ENCODE data around the gene PITX2. TPM values are rescaled to one million over a fixed set of nuclear protein-coding genes. Genes with fewer than 3 reads are reported as not detected.

The PITX2 gene
- polyA plus RNA-seq, 4 donors: 0.22 to 3.0 (median 2.1) TPM

- DNase-seq (ENCODE audit: low read depth in 4 of 4, low spot score in 3 of 4): no peak
Measured at GRCh38 chr4:110636680-110637407, 14.0 kb upstream of the PITX2 start.

GRCh38 chr4:110636171-110636679 lies 13.3 kb upstream of the PITX2 start:
- no peak for DNase-seq (ENCODE audit: low read depth in 4 of 4, low spot score in 3 of 4)

- DNase-seq (ENCODE audit: low read depth in 4 of 4, low spot score in 3 of 4): no peak
Measured at GRCh38 chr4:110635163-110635865, 12.4 kb upstream of the PITX2 start.

- DNase-seq (ENCODE audit: low read depth in 4 of 4, low spot score in 3 of 4): no peak
Measured at GRCh38 chr4:110634350-110635162, 11.7 kb upstream of the PITX2 start.

GRCh38 chr4:110633358-110634341 lies 10.8 kb upstream of the PITX2 start:
- DNase-seq (ENCODE audit: low read depth in 4 of 4, low spot score in 3 of 4): no peak

- DNase-seq (ENCODE audit: low read depth in 4 of 4, low spot score in 3 of 4): no peak
Measured at GRCh38 chr4:110632506-110633357, 9.9 kb upstream of the PITX2 start.

- peak in 3 of 4 donors; percentile 72 to 81 (median 76) for DNase-seq (ENCODE audit: low read depth in 4 of 4, low spot score in 3 of 4)
Measured at GRCh38 chr4:110631584-110632505, 9.0 kb upstream of the PITX2 start.

- DNase-seq (ENCODE audit: low read depth in 4 of 4, low spot score in 3 of 4): no peak
Measured at GRCh38 chr4:110630688-110631402, 8.0 kb upstream of the PITX2 start.

- DNase-seq (ENCODE audit: low read depth in 4 of 4, low spot score in 3 of 4): no peak
Measured at GRCh38 chr4:110629780-110630687, 7.2 kb upstream of the PITX2 start.

GRCh38 chr4:110629214-110629754 lies 6.4 kb upstream of the PITX2 start:
- no peak for DNase-seq (ENCODE audit: low read depth in 4 of 4, low spot score in 3 of 4)

GRCh38 chr4:110628663-110629213 lies 5.9 kb upstream of the PITX2 start:
- no peak for DNase-seq (ENCODE audit: low read depth in 4 of 4, low spot score in 3 of 4)

GRCh38 chr4:110627977-110628662 lies 5.2 kb upstream of the PITX2 start:
- DNase-seq (ENCODE audit: low read depth in 4 of 4, low spot score in 3 of 4): no peak

GRCh38 chr4:110626532-110627153 lies 3.8 kb upstream of the PITX2 start:
- no peak for DNase-seq (ENCODE audit: low read depth in 4 of 4, low spot score in 3 of 4)

GRCh38 chr4:110625576-110626257 lies 2.8 kb upstream of the PITX2 start:
- no peak for DNase-seq (ENCODE audit: low read depth in 4 of 4, low spot score in 3 of 4)
